Measurements from ENCODE around the gene CFH.

DNA sequence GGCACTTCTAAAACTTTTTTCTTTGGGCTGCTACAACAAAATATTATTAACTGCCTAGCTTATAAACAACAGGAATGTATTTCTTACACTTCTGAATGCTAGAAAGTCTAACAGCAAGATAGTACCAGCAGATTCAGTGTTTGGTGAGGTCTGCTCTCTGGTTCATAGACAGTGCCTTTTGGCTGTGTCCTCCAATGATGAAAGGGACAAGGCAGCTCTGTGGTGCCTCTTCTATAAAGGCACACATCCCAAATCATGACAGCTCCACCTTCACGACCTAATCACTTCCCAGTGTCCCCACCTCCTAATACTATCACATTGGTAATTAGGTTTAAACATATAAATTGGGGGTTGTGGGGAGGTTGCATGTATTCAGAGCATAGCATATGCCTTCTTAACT, 9.5 kb downstream of the CFH start:
- TF ChIP-seq CTCF (IDR thresholded peaks at IDR 0.05; ENCODE audit: extremely low read depth in 1 of 2, insufficient read depth in 1 of 2, low read depth in 1 of 2, low read length in 2 of 2) = no peak
- TF ChIP-seq POLR2AphosphoS5 (IDR thresholded peaks at IDR 0.05; ENCODE audit: insufficient read depth, low read depth, low read length) = no peak
- no peak for TF ChIP-seq EZH2 (IDR thresholded peaks at IDR 0.05; ENCODE audit: borderline replicate concordance, low read depth, low read length, severe bottlenecking)
- no peak for TF ChIP-seq POLR2A (IDR thresholded peaks at IDR 0.05; ENCODE audit: low read depth, low read length)
- no peak for TF ChIP-seq FOS (IDR thresholded peaks at IDR 0.05; ENCODE audit: borderline replicate concordance, insufficient read depth, low read length)
- TF ChIP-seq JUN (IDR thresholded peaks at IDR 0.05; ENCODE audit: borderline replicate concordance, insufficient read depth, insufficient read length, low read depth) = no peak

Data from endothelial cell of umbilical vein (primary cell).